NT2/D1 (cell line): ENCODE data around the gene TTC31.
A peak's percentile ranks its signal among the peaks of the same experiment; 100 is the strongest.

Source experiments
- DNase-seq: peaks from one replicate; pipeline ENCODE4 v3.0.0-alpha.2; 2011; ENCODE audit warnings: low read depth, low spot score
- H3K27me3 ChIP-seq: 2 replicates; pipeline ENCODE4 v1.6.0; 2011; ENCODE audit warnings: mild to moderate bottlenecking; ENCODE audit not compliant: insufficient read length, insufficient read depth
- H3K36me3 ChIP-seq: 2 replicates; pipeline ENCODE4 v1.6.1; 2011; ENCODE audit warnings: mild to moderate bottlenecking, low read length, mixed read lengths; ENCODE audit not compliant: insufficient read depth, insufficient read length
- H3K4me1 ChIP-seq: 2 replicates; pipeline ENCODE4 v1.5.1; 2011; ENCODE audit not compliant: insufficient read depth, insufficient read length
- H3K4me3 ChIP-seq: 2 replicates; pipeline ENCODE4 v1.5.1; 2011; ENCODE audit warnings: low read depth; ENCODE audit not compliant: insufficient read length
- H3K9ac ChIP-seq: 2 replicates; pipeline ENCODE4 v1.6.0; 2011; ENCODE audit warnings: low read depth; ENCODE audit not compliant: insufficient read length
- H3K9me3 ChIP-seq: 2 replicates; pipeline ENCODE4 v1.5.1; 2011; ENCODE audit warnings: mild to moderate bottlenecking, low read length; ENCODE audit not compliant: insufficient read depth
- SUZ12 ChIP-seq: IDR thresholded peaks from 2 replicates; pipeline ENCODE4 v1.6.1; 2011; ENCODE audit not compliant: insufficient read length, insufficient read depth; ENCODE audit errors: extremely low read depth
- YY1 ChIP-seq: IDR thresholded peaks from 2 replicates; pipeline ENCODE4 v1.6.1; 2011; ENCODE audit not compliant: insufficient read length, insufficient read depth
- ZNF274 ChIP-seq: IDR thresholded peaks from 2 replicates; pipeline ENCODE4 v1.6.1; 2011; ENCODE audit warnings: mild to moderate bottlenecking, low read depth, low read length

Gene TTC31

DNA sequence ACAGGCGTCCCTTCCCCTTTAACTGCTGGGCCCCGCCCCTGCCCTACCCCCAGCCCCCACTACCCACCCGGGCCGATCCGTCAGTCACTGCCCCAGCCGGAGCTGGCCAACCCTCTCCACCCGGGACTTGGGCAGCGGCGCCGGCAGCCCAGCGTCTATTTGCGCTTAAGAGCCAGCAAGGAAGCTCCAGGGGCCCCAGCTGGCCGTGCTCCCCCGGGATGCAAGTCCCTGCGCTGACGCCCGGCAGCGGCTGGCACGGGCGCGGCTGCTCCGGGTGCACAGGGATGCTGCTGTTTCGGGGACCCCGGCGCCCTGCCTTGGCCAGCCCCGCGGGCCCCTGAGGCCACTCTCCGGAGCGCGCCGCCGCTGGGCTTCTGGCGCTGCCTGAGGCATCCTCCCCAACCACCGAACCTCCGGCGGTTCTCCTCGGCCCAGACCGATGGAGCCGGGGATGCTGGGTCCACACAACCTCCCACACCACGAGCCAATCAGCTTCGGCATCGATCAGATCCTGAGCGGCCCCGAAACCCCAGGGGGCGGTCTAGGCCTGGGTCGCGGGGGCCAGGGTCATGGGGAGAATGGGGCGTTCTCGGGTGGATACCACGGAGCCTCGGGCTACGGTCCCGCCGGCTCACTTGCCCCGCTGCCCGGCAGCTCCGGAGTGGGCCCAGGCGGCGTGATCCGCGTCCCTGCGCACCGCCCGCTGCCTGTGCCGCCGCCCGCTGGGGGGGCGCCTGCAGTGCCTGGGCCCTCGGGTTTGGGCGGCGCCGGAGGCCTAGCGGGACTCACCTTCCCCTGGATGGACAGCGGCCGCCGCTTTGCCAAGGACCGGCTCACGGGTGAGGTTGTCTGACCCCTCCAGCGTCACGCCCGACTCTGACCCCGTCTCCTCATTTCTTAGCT lies 31.7 kb downstream of the TTC31 start, which contains the start of gene TLX2:
TSS of gene TLX2 (plus strand) at position 83 of the 903 bp plus-strand sequence. CDS start at position 440, 357 bp downstream.
- H3K4me3 ChIP-seq: peak within 1 kb of the TSS; percentile 45
- peak within 1 kb of the TSS; percentile 59 for H3K9ac ChIP-seq
- H3K4me1 ChIP-seq: no peaks in the 10 kb centered on the region
- H3K9me3 ChIP-seq: no peaks in the 10 kb centered on the region
- H3K27me3 ChIP-seq: peaks cover 71% of the 10 kb centered on the region
- DNase-seq: no peak
- TF ChIP-seq SUZ12: no peak
- TF ChIP-seq ZNF274: no peak
- TF ChIP-seq YY1: no peak
- H3K36me3 ChIP-seq: no peaks in the 10 kb centered on the region

DNA sequence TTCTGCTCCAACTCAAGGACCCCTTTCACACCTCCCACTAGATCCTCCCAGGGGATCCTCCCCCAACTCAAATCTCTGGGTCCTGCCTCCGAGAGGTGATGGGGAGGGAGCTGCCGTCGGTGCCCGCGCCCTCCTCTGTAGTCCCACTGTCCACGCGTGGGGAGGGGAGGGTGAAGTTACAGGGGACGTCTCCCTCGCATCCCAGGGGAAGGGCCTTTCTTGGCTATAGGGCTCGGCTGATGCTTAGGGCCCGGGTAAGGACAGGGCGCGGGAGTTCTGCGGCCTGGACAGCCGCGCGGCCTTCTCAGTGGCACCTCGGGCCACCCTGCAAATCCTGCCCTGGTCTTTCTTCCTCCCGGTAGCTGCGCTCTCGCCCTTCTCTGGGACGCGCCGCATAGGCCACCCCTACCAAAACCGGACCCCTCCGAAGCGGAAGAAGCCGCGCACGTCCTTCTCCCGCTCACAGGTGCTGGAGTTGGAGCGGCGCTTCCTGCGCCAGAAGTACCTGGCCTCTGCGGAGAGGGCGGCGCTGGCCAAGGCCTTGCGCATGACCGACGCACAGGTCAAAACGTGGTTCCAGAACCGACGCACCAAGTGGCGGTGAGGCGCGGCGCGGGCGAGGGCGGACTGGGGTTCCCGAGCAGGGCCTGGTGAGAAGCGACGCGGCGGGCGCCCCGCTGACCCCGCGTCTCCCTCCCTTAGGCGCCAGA lies 32.5 kb downstream of the TTC31 start:
- TF ChIP-seq SUZ12: no peak
- TF ChIP-seq ZNF274: no peak
- no peak for TF ChIP-seq YY1
- no peaks in the 10 kb centered on the region for H3K36me3 ChIP-seq
- peak overlapping the region; percentile 50 for H3K9ac ChIP-seq
- peaks cover 68% of the 10 kb centered on the region for H3K27me3 ChIP-seq
- H3K4me1 ChIP-seq: no peaks in the 10 kb centered on the region
- H3K9me3 ChIP-seq: no peaks in the 10 kb centered on the region
- DNase-seq: no peak
- H3K4me3 ChIP-seq: peak overlapping the region; percentile 45

DNA sequence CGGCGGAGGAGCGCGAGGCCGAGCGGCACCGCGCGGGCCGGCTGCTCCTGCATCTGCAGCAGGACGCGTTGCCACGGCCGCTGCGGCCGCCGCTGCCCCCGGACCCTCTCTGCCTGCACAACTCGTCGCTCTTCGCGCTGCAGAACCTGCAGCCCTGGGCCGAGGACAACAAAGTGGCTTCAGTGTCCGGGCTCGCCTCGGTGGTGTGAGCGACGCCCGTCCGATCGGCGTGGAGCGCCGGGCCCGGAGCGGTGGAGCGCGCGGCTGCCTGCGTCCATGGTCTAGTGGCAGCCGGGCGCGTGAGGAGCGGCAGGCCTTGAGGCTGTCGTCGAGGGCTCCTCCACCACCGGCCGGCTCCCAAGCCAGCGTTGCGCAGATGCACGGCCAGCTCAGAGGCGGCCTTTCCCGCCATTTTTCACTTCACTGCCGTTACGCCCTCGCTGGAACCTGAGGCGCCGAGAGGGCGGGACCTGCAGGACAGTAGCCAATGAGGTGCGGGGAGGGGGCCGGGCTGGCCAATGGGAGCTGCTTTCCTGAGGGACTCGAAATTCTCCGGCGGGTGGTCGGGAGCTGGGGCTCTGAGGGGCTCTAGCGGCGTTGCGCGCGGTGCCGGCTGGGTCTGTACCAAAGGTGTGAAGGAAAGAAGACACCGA lies 33.2 kb downstream of the TTC31 start:
- Histone ChIP-seq H3K9me3 (no peaks in the 10 kb centered on the region), H3K4me1 (no peaks in the 10 kb centered on the region), H3K27me3 (peaks cover 66% of the 10 kb centered on the region), H3K36me3 (no peaks in the 10 kb centered on the region), H3K9ac (no peak overlapping the region), H3K4me3 (no peak overlapping the region)
- no peak for DNase-seq
- TF ChIP-seq YY1 (no peak), SUZ12 (no peak), ZNF274 (no peak)

DNA sequence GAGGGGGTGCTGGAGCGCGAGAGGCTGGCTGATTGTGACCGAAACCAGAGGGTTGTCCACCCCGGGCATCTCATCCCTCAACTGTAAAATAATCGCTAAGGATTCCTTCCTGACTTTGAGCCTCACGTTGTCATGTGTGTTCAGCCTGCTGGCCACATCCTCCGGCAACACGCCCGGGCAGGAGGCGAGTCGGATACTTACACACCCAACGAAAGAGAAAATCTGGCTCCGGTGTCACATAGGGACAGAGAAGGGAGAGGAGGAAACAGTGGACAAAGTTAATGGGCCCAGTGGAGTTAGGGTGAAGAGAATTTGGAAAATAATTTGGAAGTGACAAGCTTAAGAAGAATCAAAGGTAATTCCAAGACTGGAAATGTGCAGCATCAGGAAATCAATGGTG lies 33.8 kb downstream of the TTC31 start:
- Histone ChIP-seq H3K4me1 (no peaks in the 10 kb centered on the region), H3K36me3 (no peaks in the 10 kb centered on the region), H3K9ac (no peak overlapping the region), H3K27me3 (peaks cover 61% of the 10 kb centered on the region), H3K9me3 (no peaks in the 10 kb centered on the region), H3K4me3 (no peak overlapping the region)
- no peak for DNase-seq
- TF ChIP-seq YY1 (no peak), SUZ12 (no peak), ZNF274 (no peak)

DNA sequence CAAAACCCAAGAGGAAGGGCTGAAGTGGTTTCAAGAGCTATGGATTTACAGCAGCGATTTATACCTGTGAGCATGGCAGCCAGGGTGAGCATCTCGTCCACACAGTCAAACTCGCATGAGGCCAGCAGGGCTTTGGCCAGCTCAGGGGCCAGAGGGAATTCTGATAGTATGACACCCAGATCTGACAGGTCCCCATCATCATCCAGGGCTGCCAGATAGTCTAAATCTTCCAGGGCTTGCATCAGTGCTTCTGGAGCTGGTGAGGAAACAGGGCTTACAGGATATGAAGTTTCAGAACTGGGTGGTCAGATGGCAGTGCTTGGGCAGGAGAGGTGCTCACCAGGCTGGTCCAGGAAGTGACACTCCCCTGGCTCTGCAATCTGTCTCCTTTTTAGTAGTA lies 39.6 kb downstream of the TTC31 start:
- Histone ChIP-seq H3K4me3 (no peak overlapping the region), H3K36me3 (peaks cover 27% of the 10 kb centered on the region), H3K9ac (no peak overlapping the region), H3K9me3 (no peaks in the 10 kb centered on the region), H3K4me1 (no peaks in the 10 kb centered on the region), H3K27me3 (peaks cover 7% of the 10 kb centered on the region)
- TF ChIP-seq ZNF274 (no peak), YY1 (no peak)
- DNase-seq: no peak

DNA sequence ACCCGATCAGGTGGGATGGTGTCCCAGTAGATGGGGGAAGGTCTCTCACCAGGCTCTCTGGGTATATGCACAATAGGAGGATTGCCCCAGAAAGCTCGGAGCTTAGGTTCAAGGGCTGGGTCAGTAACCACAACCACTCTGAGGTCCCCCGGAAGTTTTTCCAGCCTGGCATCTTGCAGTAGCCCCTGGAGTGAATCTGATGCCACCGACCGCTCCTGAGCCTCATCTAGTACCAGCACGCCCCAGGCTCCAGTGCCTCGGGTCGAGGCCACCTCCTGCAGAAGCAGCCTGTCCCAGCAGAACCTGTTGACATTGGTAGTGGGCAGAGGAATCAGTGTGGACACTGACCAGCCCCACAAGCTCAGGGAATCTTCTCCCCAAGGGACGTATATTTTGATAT lies 41.1 kb downstream of the TTC31 start:
- H3K36me3 ChIP-seq: peaks cover 41% of the 10 kb centered on the region
- H3K9ac ChIP-seq: no peak overlapping the region
- no peaks in the 10 kb centered on the region for H3K9me3 ChIP-seq
- no peaks in the 10 kb centered on the region for H3K4me1 ChIP-seq
- no peak for DNase-seq
- no peak for TF ChIP-seq SUZ12
- no peak for TF ChIP-seq ZNF274
- no peak for TF ChIP-seq YY1
- no peak overlapping the region for H3K4me3 ChIP-seq
- peaks cover 7% of the 10 kb centered on the region for H3K27me3 ChIP-seq
